ENCODE results near the gene RIN1. TPM values are rescaled to one million over a fixed set of nuclear protein-coding genes. Genes with fewer than 3 reads are reported as not detected.
"Not testable (repeated sequence)": the region's sequence is repeated elsewhere in the genome, so short reads cannot be mapped to it uniquely, and the experiment has no call there.

The RIN1 gene
- total RNA-seq, 1 donor from 2014 or later = 5.0 TPM

DNA sequence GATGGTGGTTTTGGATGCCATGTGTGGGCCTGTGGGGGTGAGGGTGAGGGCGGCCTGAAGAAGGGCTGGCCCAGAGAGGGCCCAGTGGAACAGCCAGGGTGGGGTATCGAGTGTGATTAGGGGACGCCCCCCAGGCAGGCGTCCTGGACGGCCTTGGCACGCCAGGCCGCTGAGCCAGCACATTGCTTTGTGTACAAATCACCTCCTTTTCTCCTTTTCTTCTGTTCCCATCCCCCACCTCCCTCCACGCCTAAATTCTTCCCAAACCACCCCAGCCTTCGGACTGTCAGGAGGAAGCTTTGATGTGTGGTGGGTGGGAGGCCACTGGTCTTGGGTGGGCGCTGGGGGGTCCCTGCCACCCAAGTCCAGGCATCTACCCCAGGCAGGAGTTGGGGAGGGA, 11.6 kb downstream of the RIN1 start:
- intact Hi-C loops (cut with DNase I) = no loop called here
- DNase-seq (ENCODE audit: low spot score) (no peak), ATAC-seq (no peak)

DNA sequence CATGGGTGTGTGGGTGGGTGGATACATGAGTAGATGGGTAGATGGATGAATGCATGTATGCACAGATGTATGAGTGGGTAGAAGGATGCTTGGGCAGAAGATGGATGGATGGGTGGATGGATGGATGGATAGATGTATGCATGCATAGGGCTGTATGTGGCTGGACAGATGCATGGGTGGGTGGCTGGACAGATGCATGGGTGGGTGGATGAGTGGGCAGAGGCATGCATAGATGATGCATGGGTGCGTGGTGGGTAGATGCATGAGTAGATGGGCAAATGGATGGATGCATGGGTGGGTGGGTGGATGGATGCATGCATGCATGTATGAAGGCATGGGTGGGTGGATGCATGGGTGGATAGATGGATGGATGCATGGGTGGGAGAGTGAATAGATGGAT, 12.6 kb downstream of the RIN1 start:
- DNase-seq (ENCODE audit: low spot score) = no peak
- ATAC-seq = no peak
- intact Hi-C loops (cut with DNase I) = no loop called here

GRCh38 chr11:66322732-66323427, 13.4 kb downstream of the RIN1 start:
- intact Hi-C loops (cut with DNase I) = no loop called here
- peak; percentile 79 for ATAC-seq

DNA sequence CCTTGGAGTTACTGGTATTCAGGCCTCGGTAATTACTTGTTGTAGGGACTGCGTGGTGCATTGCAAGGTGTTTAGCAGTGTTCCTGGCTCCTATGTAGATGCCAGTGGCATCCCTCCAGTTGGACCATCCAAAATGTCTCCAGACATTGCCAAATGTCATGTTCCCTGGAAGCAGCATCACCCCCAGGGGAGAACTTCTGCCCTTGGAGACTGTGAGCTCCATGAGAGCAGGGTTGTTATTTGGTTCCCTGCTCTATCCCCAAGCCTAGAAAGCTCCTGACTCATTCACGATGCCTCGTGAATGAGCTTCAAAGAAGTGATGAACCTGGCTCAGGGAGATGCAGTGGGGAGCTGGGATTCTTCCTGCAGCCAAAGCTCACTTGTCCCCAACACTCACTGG, 14.6 kb downstream of the RIN1 start:
- ATAC-seq (no peak), DNase-seq (ENCODE audit: low spot score) (no peak)
- intact Hi-C loops (cut with DNase I) = no loop called here

More at GRCh38 chr11:66322732-66323427, 13.4 kb downstream of the RIN1 start:
- no peak for DNase-seq (ENCODE audit: low spot score)

- intact Hi-C loops (cut with DNase I); ATAC-seq; DNase-seq (ENCODE audit: low spot score): not testable (repeated sequence)
Measured at GRCh38 chr11:66320748-66321147, 15.5 kb downstream of the RIN1 start.

GRCh38 chr11:66320289-66320688, 15.9 kb downstream of the RIN1 start:
- intact Hi-C loops (cut with DNase I); DNase-seq (ENCODE audit: low spot score); ATAC-seq: not testable (repeated sequence)

DNA sequence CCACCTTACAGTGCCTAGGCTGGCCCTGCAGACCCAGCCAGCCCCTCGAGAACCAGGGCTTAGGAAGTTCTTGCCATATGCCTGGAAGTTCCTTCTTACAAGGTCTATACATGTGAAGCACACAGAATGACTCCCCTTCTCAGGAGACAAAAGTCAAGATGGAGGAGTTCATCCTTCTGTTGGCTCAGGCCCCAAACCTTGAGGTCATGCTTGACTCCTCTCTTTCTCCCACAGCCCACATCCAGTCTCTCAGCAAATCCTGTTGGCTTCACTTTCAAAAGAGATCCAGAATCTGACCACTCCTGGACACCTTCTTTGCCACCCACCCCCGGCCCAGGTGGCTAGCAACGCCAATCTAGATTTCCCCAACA, 17.6 kb downstream of the RIN1 start:
- intact Hi-C loops (cut with DNase I) = no loop called here
- no peak for ATAC-seq
- no peak for DNase-seq (ENCODE audit: low spot score)

- ATAC-seq = peak; percentile 55
- DNase-seq (ENCODE audit: low spot score) = no peak
- intact Hi-C loops (cut with DNase I) = no loop called here
Measured at GRCh38 chr11:66317723-66318599, 18.3 kb downstream of the RIN1 start.

DNA sequence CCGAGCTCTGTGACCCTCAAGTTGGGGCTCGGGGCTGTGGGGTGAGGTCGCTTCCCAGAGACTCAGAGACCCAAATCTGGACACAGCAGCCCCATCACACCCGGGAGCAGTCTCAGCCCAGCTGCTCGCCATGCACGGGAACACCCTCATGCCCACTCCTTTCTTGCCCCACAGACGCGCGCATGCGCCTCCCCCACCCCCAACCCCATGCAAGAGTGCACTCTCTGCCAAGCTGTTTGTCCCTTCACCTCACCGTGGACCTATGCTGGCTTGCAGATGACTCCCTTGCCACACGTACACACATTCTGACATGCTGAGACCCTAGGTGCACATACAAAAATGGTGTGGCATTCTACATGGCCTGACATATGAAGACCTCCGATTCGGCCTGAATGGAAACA, 18.9 kb downstream of the RIN1 start:
- intact Hi-C loops (cut with DNase I) = no loop called here
- peak; percentile 33 for ATAC-seq
- DNase-seq (ENCODE audit: low spot score) = peak; percentile 75

DNA sequence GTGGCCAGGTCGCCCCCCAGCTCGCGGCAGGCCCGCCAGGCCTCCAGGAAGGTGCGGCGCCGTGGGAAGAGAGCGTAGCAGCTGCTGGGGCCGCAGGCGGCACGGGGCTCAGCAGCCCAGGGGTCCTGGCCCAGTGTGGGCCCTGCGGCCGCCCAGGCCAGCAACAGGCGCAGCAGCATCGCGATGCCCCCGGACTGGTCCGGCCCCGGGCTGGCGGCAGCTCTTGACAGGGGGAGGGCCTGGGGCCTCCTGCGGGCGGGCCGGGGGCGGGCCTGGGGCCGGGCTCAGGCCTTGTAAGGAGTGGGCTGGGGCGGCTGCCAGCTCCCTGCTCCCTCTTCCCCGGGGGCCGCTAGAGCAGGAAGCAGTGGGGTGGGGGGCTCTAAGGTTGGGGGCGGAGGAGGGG, 19.4 kb downstream of the RIN1 start, which contains the start of gene CD248:
CD248 (minus strand) TSS at position 196 of the 403 bp plus-strand sequence; CDS start at position 179, 17 bp downstream.
- ATAC-seq = peak; percentile 45
- intact Hi-C loops (cut with DNase I) = no loop called here
- DNase-seq (ENCODE audit: low spot score) = peak; percentile 89

DNA sequence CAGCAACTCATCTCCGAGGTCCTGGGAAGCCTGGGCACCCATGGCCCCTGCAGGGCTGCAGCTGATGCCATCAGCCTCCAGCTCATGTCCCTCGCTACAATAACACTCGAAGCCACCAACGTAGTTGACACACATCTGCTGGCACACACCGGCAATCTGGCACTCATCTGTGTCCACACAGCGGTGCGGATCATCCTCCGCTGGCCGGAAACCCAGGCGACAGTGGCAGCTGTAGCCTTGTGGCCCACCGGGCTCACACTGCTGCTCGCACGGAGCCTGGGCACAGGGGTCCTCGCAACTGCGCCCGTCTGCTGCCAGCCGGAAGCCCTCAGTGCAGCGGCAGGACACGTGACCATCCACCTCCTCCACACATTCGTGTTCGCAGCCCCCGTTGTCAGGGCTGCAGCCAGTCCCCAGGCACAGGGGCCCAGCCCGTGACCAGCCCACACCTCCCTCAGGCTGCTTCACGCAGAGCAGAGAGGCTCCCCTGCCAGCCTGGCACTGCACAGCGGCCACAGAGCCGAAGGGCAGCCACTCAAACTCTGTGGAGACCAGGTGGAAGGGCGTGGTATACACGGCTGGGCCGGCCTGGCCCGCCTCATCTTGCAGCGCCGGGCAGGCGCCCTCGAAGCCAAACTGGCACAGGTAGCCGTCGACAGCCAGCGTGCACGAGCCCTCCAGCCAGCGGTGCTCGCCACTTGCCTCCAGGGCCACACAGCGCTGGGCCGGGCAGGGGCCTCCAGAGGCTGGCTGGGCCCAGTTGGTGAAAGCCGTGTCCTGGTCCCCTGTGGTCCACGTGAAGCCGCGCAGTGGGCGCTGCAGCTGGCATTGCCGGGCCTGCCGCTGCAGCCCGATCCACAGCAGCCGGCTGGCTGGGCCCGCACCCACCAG, 20.1 kb downstream of the RIN1 start:
- ATAC-seq (no peak), DNase-seq (ENCODE audit: low spot score) (no peak)
- intact Hi-C loops (cut with DNase I) = no loop called here

DNA sequence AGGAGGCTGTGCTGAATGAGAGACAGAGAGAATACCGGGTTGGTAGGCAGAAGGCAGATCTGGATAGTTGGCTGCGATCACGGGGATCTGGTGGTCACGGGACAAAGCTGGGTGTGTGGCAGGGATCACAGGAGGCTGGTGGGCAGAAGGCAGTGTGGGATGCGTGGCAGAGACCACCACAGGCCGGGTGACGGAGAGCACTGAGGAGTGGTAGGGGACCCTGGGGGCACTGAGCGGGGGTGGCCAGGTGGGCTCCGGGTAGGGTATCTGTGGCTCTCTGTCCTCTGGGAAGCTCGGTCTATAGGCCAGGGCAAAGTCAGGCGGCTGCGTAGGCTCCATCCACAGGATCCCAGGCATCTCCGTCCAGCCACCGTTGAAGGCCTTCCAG, 20.7 kb downstream of the RIN1 start:
- no peak for ATAC-seq
- no peak for DNase-seq (ENCODE audit: low spot score)
- intact Hi-C loops (cut with DNase I) = no loop called here

GRCh38 chr11:66314561-66315497, 21.4 kb downstream of the RIN1 start:
- no peak for DNase-seq (ENCODE audit: low spot score)
- intact Hi-C loops (cut with DNase I) = no loop called here
- no peak for ATAC-seq

- intact Hi-C loops (cut with DNase I) = no loop called here
- DNase-seq (ENCODE audit: low spot score) = no peak
- no peak for ATAC-seq
Measured at GRCh38 chr11:66314186-66314501, 22.1 kb downstream of the RIN1 start.

GRCh38 chr11:66313321-66314185, 22.7 kb downstream of the RIN1 start:
- intact Hi-C loops (cut with DNase I) = no loop called here
- ATAC-seq (no peak), DNase-seq (ENCODE audit: low spot score) (no peak)

DNA sequence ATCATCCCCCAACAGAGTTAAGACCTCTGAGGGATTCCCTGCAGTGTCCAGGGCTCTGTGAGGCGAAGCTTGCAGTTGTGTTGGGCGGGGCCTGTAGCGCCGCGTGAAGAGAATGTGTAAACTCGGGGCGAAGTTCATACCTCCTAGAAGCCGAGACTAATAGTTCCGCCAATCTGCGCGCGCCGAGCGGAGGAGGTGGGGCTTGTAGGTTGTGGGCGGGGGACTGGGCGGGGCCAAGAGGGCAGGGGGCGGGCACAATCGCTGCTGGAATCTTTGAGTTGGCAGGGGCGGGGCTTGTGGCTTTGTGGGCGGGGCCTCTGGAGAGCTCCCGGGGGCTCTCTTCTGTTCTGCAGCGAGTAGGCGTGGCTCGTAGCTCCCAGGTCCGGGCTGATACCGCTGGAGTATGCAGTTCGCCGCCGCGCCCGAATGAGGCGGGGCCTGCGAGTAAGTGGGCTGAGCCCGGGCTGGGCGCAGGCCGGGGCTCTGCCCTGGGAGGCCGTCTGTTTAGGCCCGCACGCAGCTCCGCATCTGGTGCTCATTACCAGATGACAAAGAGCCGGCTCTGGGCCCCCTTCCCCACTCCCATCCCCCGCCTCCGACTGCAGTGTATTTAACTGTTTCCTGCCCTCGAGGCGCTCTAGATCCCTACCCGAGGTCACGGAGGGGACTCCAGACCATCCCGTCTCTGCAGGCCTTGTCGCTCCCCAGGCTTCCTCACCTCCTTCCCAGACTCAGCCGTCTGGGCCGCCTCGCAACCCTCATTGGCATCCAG, 23.5 kb downstream of the RIN1 start:
- peak; percentile 100 for DNase-seq (ENCODE audit: low spot score)
- peak; percentile 90 for ATAC-seq
- intact Hi-C loops (cut with DNase I) = no loop called here

Measured in sciatic nerve (tissue), 2 donors.